SU-DHL-6 (cell line): Measurements from ENCODE around the gene TFPT.

Source experiments
- H2AFZ ChIP-seq: fragments of 200-600 bp; sonication (generic); 2 replicates; pipeline ENCODE4 v1.6.1; 2014; ENCODE audit warnings: low read depth, mild to moderate bottlenecking, moderate library complexity, mixed read lengths, antibody characterized with exemption, low read length; ENCODE audit not compliant: severe bottlenecking
- H3F3A ChIP-seq: fragments of 200-600 bp; shearing (Covaris generic); 2 replicates; pipeline ENCODE4 v1.6.0; 2016; ENCODE audit warnings: antibody characterized with exemption, mild to moderate bottlenecking; ENCODE audit not compliant: insufficient read depth
- H3K27ac ChIP-seq: fragments of 200-600 bp; sonication (generic); 2 replicates; pipeline ENCODE4 v1.5.1; 2016; ENCODE audit warnings: low read depth, mild to moderate bottlenecking, low read length, moderate library complexity, mixed read lengths
- H3K27me3 ChIP-seq: fragments of 200-600 bp; sonication (generic), shearing (Covaris generic); 2 replicates; pipeline ENCODE4 v1.6.0; 2014; ENCODE audit warnings: mild to moderate bottlenecking, low read length
- H3K36me3 ChIP-seq: fragments of 200-600 bp; sonication (generic); 2 replicates; pipeline ENCODE4 v1.6.1; 2014; ENCODE audit warnings: mild to moderate bottlenecking, low read length, mixed read lengths
- H3K4me2 ChIP-seq: fragments of 300-600, 200-600 bp; shearing (Covaris generic), sonication (generic); 2 replicates; pipeline ENCODE4 v1.6.0; 2014; ENCODE audit warnings: low read length, low read depth, mild to moderate bottlenecking; ENCODE audit not compliant: poor library complexity, severe bottlenecking
- H3K4me3 ChIP-seq: fragments of 200-600 bp; sonication (generic); 2 replicates; pipeline ENCODE4 v1.5.1; 2014; ENCODE audit warnings: antibody characterized with exemption, low read length, mild to moderate bottlenecking, mixed read lengths; ENCODE audit not compliant: insufficient read depth, poor library complexity, severe bottlenecking
- H3K79me2 ChIP-seq: fragments of 200-600 bp; sonication (generic); 2 replicates; pipeline ENCODE4 v1.6.1; 2014; ENCODE audit warnings: mild to moderate bottlenecking, low read length, moderate library complexity; ENCODE audit not compliant: insufficient read depth
- H3K9ac ChIP-seq: fragments of 200-600 bp; sonication (generic); 2 replicates; pipeline ENCODE4 v1.7.0; 2014; ENCODE audit warnings: mild to moderate bottlenecking, low read length
- H3K9me2 ChIP-seq: fragments of 200-600 bp; sonication (generic); replicated peaks from 2 replicates; pipeline ENCODE4 v1.6.1; 2014; ENCODE audit warnings: low read length; ENCODE audit not compliant: insufficient read depth
- H3K9me3 ChIP-seq: fragments of 200-600 bp; sonication (generic); 2 replicates; pipeline ENCODE4 v1.6.1; 2014; ENCODE audit warnings: low read length, mixed read lengths; ENCODE audit not compliant: insufficient read depth
- H4K20me1 ChIP-seq: fragments of 200-600 bp; sonication (generic); 2 replicates; pipeline ENCODE4 v1.6.1; 2014; ENCODE audit warnings: low read depth, mild to moderate bottlenecking, antibody characterized with exemption, low read length, moderate library complexity, mixed read lengths
- EZH2phosphoT487 ChIP-seq: fragments of 200-600 bp; sonication (generic), shearing (Covaris generic); conservative IDR thresholded peaks from 2 replicates; pipeline ENCODE4 v1.6.1; 2018; ENCODE audit warnings: mild to moderate bottlenecking, antibody characterized with exemption, low read length, moderate library complexity, mixed read lengths
- TF ChIP-seq, protein P1 (sequence below): fragments of 200-600 bp; sonication (generic); IDR thresholded peaks from one replicate; pipeline ENCODE4 v1.5.1; 2017; ENCODE audit warnings: antibody characterized with exemption, mild to moderate bottlenecking, low read length, moderate library complexity; ENCODE audit not compliant: insufficient read depth, poor library complexity, severe bottlenecking

The TFPT gene

GRCh38 chr19:54156953-54157352, 41.5 kb upstream of the TFPT start:
- Histone ChIP-seq H3K9me3 (no peaks in the 10 kb centered on the region), H3K36me3 (no peaks in the 10 kb centered on the region), H4K20me1 (no peaks in the 10 kb centered on the region), H3K27me3 (no peaks in the 10 kb centered on the region), H3F3A (peaks cover 22% of the 10 kb centered on the region; the same call in 1 of the 2 replicates), H3K9me2 (no peaks in the 10 kb centered on the region), H3K79me2 (no peaks in the 10 kb centered on the region), H3K27ac (no peak overlapping the region), H3K9ac (no peak overlapping the region), H3K4me3 (no peak overlapping the region), H3K4me2 (no peak overlapping the region), H2AFZ (no peak overlapping the region)
- TF ChIP-seq, protein P1, sequence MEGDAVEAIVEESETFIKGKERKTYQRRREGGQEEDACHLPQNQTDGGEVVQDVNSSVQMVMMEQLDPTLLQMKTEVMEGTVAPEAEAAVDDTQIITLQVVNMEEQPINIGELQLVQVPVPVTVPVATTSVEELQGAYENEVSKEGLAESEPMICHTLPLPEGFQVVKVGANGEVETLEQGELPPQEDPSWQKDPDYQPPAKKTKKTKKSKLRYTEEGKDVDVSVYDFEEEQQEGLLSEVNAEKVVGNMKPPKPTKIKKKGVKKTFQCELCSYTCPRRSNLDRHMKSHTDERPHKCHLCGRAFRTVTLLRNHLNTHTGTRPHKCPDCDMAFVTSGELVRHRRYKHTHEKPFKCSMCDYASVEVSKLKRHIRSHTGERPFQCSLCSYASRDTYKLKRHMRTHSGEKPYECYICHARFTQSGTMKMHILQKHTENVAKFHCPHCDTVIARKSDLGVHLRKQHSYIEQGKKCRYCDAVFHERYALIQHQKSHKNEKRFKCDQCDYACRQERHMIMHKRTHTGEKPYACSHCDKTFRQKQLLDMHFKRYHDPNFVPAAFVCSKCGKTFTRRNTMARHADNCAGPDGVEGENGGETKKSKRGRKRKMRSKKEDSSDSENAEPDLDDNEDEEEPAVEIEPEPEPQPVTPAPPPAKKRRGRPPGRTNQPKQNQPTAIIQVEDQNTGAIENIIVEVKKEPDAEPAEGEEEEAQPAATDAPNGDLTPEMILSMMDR: no peak
- no peak for TF ChIP-seq EZH2phosphoT487

GRCh38 chr19:54156490-54156889, 41.0 kb upstream of the TFPT start:
- Histone ChIP-seq H3K79me2 (no peaks in the 10 kb centered on the region), H3K9me3 (no peaks in the 10 kb centered on the region), H3K9me2 (no peaks in the 10 kb centered on the region), H4K20me1 (no peaks in the 10 kb centered on the region), H3F3A (peaks cover 22% of the 10 kb centered on the region; the same call in 1 of the 2 replicates), H3K4me2 (no peak overlapping the region), H3K27ac (no peak overlapping the region), H3K4me3 (no peak overlapping the region), H2AFZ (no peak overlapping the region), H3K9ac (no peak overlapping the region), H3K27me3 (no peaks in the 10 kb centered on the region), H3K36me3 (no peaks in the 10 kb centered on the region)
- no peak for TF ChIP-seq EZH2phosphoT487
- TF ChIP-seq, protein P1: no peak

DNA sequence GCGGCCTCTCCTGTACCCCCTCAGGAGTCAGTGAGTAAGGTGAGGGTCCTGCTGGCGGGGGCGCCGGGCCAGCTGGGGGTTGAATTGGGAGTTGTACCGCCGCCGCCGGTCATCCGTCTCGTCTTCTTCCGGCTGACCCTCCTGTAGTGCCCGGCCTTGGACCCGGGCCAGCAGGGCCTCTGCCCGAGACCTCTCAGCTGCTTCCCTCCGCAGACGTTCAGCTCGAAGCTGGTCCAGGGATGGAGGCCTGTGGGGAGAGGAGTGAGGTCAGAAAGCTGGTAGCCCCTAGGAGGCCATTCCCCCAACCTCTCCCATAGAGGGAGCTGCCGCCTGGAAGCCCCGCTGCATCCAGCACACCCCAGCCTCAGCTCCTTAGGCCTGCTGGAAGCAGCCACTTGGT, 40.2 kb upstream of the TFPT start:
- Histone ChIP-seq H3K4me2 (no peak overlapping the region), H3K36me3 (no peaks in the 10 kb centered on the region), H3K9ac (no peak overlapping the region), H3K79me2 (no peaks in the 10 kb centered on the region), H3K27ac (no peak overlapping the region), H2AFZ (no peak overlapping the region), H3K27me3 (no peaks in the 10 kb centered on the region), H4K20me1 (no peaks in the 10 kb centered on the region), H3K9me3 (no peaks in the 10 kb centered on the region), H3K4me3 (no peak overlapping the region), H3K9me2 (no peaks in the 10 kb centered on the region), H3F3A (peaks cover 22% of the 10 kb centered on the region; the same call in 1 of the 2 replicates)
- TF ChIP-seq, protein P1: no peak
- TF ChIP-seq EZH2phosphoT487: no peak
